Measurements from ENCODE around the gene DYNLRB1. TPM values are rescaled to one million over a fixed set of nuclear protein-coding genes. Genes with fewer than 3 reads are reported as not detected.

DYNLRB1 gene
- polyA plus RNA-seq, 3 donors: 139 to 166 (median 148) TPM

GRCh38 chr20:34582911-34583310 is 66.7 kb downstream of the DYNLRB1 start:
- Mint-ChIP-seq H3K9me3 (no peaks in the 10 kb centered on the region), H3K36me3 (peaks cover 25 to 33% of the 10 kb centered on the region in 2 donors), H3K4me1 (peaks cover 16% of the 10 kb centered on the region), H3K27ac (peak overlapping the region in 1 of 7 donors; percentile 62), H3K27me3 (ENCODE audit: low read depth in 3 of 3) (peaks cover 0 to 2% (median 0%) of the 10 kb centered on the region in 3 donors), H3K4me3 (no peak overlapping the region)
- Histone ChIP-seq H3K9me3 (replicated peaks in 1 of 2; ENCODE audit: control insufficient read depth in 1 of 2, insufficient read depth in 1 of 2, low read length in 2 of 2) (no peaks in the 10 kb centered on the region), H3K79me2 (ENCODE audit: insufficient read depth, low read length) (no peaks in the 10 kb centered on the region), H3K9ac (ENCODE audit: insufficient read depth, low read length, poor library complexity, severe bottlenecking) (no peak overlapping the region), H3K36me3 (replicated peaks in 1 of 2; ENCODE audit: control insufficient read depth in 1 of 2, insufficient read depth in 2 of 2, low read length in 2 of 2) (peaks cover 11 to 57% of the 10 kb centered on the region in 2 donors), H3K4me1 (ENCODE audit: control insufficient read depth in 1 of 2, insufficient read depth in 2 of 2, low read length in 2 of 2) (peaks cover 10 to 12% of the 10 kb centered on the region in 2 donors), H3K27me3 (ENCODE audit: control insufficient read depth in 2 of 2, insufficient read depth in 2 of 2, low read length in 2 of 2) (no peaks in the 10 kb centered on the region), H4K20me1 (ENCODE audit: insufficient read depth, low read length) (no peaks in the 10 kb centered on the region), H3K4me2 (replicated peaks; ENCODE audit: extremely low read depth, low read length, poor library complexity, severe bottlenecking) (no peak overlapping the region), H3K4me3 (replicated peaks in 1 of 3; ENCODE audit: low read depth in 2 of 3, low read length in 3 of 3) (no peak overlapping the region), H3K27ac (ENCODE audit: low read depth in 1 of 2, low read length in 2 of 2) (no peak overlapping the region), H2AFZ (ENCODE audit: insufficient read depth, low read depth, low read length, poor library complexity, severe bottlenecking) (no peak overlapping the region)
- WGBS (ENCODE audit: insufficient coverage): 89% methylated on average over 3 of the region's 4 CpGs
- TF ChIP-seq CTCF (IDR thresholded peaks at IDR 0.05): no peak
- no peak for DNase-seq
- intact Hi-C loops (cut with micrococcal nuclease): no loop called here

GRCh38 chr20:34583544-34583943 is 67.3 kb downstream of the DYNLRB1 start:
- intact Hi-C loops (cut with micrococcal nuclease): no loop called here

More at GRCh38 chr20:34583544-34583943, 67.3 kb downstream of the DYNLRB1 start:
- Mint-ChIP-seq H3K27ac (no peak overlapping the region), H3K9me3 (no peaks in the 10 kb centered on the region), H3K4me1 (peaks cover 9% of the 10 kb centered on the region), H3K36me3 (peaks cover 24 to 34% of the 10 kb centered on the region in 2 donors), H3K27me3 (ENCODE audit: low read depth in 3 of 3) (peaks cover 0 to 2% (median 0%) of the 10 kb centered on the region in 3 donors), H3K4me3 (no peak overlapping the region)
- 48% methylated on average over 6 of the region's 6 CpGs for WGBS (ENCODE audit: insufficient coverage)
- no peak for DNase-seq
- H4K20me1 ChIP-seq (ENCODE audit: insufficient read depth, low read length): no peaks in the 10 kb centered on the region
- no peaks in the 10 kb centered on the region for H3K79me2 ChIP-seq (ENCODE audit: insufficient read depth, low read length)
- H3K9ac ChIP-seq (ENCODE audit: insufficient read depth, low read length, poor library complexity, severe bottlenecking): no peak overlapping the region
- H3K36me3 ChIP-seq (replicated peaks in 1 of 2; ENCODE audit: control insufficient read depth in 1 of 2, insufficient read depth in 2 of 2, low read length in 2 of 2): peaks cover 14 to 63% of the 10 kb centered on the region in 2 donors
- peaks cover 8 to 10% of the 10 kb centered on the region in 2 donors for H3K4me1 ChIP-seq (ENCODE audit: control insufficient read depth in 1 of 2, insufficient read depth in 2 of 2, low read length in 2 of 2)
- TF ChIP-seq CTCF (IDR thresholded peaks at IDR 0.05): no peak
- no peaks in the 10 kb centered on the region for H3K9me3 ChIP-seq (replicated peaks in 1 of 2; ENCODE audit: control insufficient read depth in 1 of 2, insufficient read depth in 1 of 2, low read length in 2 of 2)
- H3K27me3 ChIP-seq (ENCODE audit: control insufficient read depth in 2 of 2, insufficient read depth in 2 of 2, low read length in 2 of 2): no peaks in the 10 kb centered on the region
- H3K4me2 ChIP-seq (replicated peaks; ENCODE audit: extremely low read depth, low read length, poor library complexity, severe bottlenecking): no peak overlapping the region
- H3K4me3 ChIP-seq (replicated peaks in 1 of 3; ENCODE audit: low read depth in 2 of 3, low read length in 3 of 3): no peak overlapping the region
- no peak overlapping the region for H2AFZ ChIP-seq (ENCODE audit: insufficient read depth, low read depth, low read length, poor library complexity, severe bottlenecking)
- H3K27ac ChIP-seq (ENCODE audit: low read depth in 1 of 2, low read length in 2 of 2): no peak overlapping the region
